ENCODE data around the gene TUBB4A.

The TUBB4A gene

DNA sequence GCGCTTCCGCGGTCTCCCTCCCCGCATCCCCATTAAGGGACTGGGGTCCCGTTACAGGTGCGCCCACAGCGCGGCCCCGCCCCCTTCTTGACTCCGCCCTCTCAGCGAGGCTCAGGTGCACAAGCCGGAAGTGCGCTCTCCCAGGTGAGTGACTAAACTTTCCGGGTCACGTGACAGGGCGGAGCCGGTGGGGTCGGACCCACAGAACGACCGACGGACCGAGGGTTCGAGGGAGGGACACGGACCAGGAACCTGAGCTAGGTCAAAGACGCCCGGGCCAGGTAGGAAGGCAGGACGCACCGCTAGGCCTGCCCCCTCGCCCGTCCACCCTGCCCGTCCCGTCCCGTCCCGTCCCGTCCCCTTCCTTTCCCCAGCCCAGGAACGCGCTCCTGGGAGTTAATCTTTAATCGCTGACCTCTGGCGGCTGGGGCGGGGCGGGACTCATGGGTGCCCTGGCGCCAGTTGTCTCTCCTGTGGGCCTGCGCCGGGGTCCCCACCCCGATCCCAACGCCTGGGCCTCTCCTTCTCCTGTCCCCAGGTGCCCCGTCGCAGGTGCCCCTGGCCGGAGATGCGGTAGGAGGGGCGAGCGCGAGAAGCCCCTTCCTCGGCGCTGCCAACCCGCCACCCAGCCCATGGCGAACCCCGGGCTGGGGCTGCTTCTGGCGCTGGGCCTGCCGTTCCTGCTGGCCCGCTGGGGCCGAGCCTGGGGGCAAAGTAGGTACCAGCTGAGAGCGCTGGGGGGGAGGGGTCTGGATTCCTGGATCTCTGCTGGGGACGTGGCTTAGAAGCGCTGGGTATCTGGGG lies 37.8 kb downstream of the TUBB4A start, which contains the start of gene CRB3:
Gene CRB3 (plus strand): TSS at position 202 of the 804 bp plus-strand sequence. CDS start 431 bp downstream, at position 633.
- Histone ChIP-seq H3K36me3 (ENCODE audit: insufficient read depth, insufficient read length, low read length) (no peaks in the 10 kb centered on the region), H3K27me3 (ENCODE audit: insufficient read depth, insufficient read length) (peaks cover 42% of the 10 kb centered on the region), H3K4me3 (ENCODE audit: insufficient read length, low read depth) (peak within 1 kb of the TSS; percentile 70), H3K9me3 (ENCODE audit: insufficient read depth, low read length) (no peaks in the 10 kb centered on the region), H3K9ac (ENCODE audit: insufficient read length, low read depth) (peak within 1 kb of the TSS; percentile 66), H3K4me1 (ENCODE audit: insufficient read depth, insufficient read length) (peaks cover 9% of the 10 kb centered on the region)
- no peak for DNase-seq (ENCODE audit: low read depth, low spot score)
- no peak for TF ChIP-seq SUZ12 (IDR thresholded peaks at IDR 0.05; ENCODE audit: extremely low read depth, insufficient read depth, insufficient read length)
- TF ChIP-seq ZNF274 (IDR thresholded peaks at IDR 0.05; ENCODE audit: low read depth, low read length), result no peak
- no peak for TF ChIP-seq YY1 (IDR thresholded peaks at IDR 0.05; ENCODE audit: insufficient read depth, insufficient read length)

DNA sequence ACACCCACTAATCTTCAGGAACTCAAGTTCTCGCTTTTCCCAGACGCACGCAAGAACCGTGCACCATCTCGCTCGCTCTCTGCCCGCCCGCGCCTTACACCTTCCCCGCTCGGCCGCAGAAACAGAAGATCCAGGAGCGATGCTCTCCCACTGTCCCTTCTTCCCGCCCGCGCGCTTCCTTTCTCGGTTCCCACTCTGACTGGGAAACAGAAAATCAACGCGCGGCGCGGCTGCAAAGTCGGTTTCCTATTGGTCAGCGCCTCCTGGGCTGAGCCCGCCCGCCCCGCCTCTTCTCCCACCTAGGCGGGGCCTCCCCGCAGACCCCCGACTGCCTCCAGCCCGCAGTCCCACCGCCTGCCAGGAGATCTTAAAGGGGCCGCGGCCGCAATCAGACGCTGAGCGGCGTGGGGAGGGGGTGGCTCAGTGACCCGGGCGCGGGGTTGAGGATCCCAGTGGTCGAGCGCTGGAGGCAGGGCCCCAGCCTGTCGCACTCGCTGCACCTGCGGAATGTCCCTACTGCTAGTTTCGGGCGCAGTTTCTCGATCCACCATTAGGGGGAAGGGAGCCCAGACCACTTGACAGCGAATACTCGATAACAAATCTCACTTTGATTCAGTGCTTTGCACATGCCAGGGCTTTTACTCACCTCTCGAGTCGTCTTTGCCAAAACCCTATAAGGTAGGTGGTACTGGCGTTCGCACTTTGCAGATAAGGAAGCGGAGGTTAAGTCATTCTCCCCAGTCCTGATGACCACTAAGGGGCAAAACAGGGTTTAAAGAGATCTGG lies 41.8 kb downstream of the TUBB4A start:
- no peak for TF ChIP-seq YY1 (IDR thresholded peaks at IDR 0.05; ENCODE audit: insufficient read depth, insufficient read length)
- no peak for TF ChIP-seq ZNF274 (IDR thresholded peaks at IDR 0.05; ENCODE audit: low read depth, low read length)
- no peak for TF ChIP-seq SUZ12 (IDR thresholded peaks at IDR 0.05; ENCODE audit: extremely low read depth, insufficient read depth, insufficient read length)
- Histone ChIP-seq H3K4me3 (ENCODE audit: insufficient read length, low read depth) (peak overlapping the region; percentile 54), H3K9ac (ENCODE audit: insufficient read length, low read depth) (peak overlapping the region; percentile 66), H3K4me1 (ENCODE audit: insufficient read depth, insufficient read length) (peaks cover 9% of the 10 kb centered on the region), H3K27me3 (ENCODE audit: insufficient read depth, insufficient read length) (peaks cover 40% of the 10 kb centered on the region), H3K9me3 (ENCODE audit: insufficient read depth, low read length) (0 out of 2 replicates have a peak, but pooled peaks cover 2% of the 10 kb centered on the region), H3K36me3 (ENCODE audit: insufficient read depth, insufficient read length, low read length) (peaks cover 16% of the 10 kb centered on the region)
- peak; percentile 97 for DNase-seq (ENCODE audit: low read depth, low spot score)

DNA sequence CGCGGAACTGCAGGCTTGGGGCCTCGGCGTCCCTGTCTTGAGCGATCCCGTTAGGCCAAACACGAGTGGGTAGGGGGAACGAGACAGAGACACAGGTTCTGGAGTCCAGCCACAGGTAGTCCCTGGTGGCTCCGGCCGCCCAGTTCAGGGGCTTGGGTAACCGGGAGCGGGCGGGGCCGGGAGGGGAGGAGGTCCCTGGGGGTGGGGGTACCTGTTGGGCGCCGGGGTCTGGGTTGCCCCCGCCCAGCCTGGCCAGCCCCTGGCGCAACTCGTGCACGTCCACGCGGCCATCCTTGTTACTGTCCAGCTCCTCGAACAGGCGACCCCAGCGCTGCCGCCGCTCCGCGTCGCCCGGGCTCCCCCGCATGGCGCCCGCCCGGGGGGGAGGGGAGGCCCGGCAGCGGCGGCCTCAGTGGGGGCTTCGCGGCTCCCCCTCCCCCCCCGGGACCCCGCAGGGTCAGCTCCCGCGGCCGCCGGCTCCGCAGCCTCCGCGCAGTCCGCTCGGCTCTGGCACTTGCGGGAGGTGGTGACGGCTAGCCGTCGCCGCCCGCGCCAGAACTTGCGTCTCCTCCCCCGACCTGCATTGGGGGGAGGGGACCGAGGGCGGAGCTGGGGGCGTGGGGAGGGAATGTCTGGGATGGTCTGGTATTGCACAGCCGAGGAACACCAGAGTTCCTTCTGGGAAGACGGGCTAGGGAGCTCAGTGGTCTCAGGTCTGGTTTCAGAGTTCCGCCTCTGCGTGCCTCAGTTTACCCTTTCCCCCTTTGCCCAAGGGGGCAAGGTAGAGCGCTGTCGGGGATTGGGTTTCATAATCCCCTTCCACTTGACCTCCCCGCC lies 42.6 kb downstream of the TUBB4A start, which contains the start of gene SLC25A23:
Gene SLC25A23 (minus strand): TSS at position 531 of the 837 bp plus-strand sequence. CDS start 164 bp downstream, at position 367.
- TF ChIP-seq ZNF274 (IDR thresholded peaks at IDR 0.05; ENCODE audit: low read depth, low read length) (no peak), YY1 (IDR thresholded peaks at IDR 0.05; ENCODE audit: insufficient read depth, insufficient read length) (no peak), SUZ12 (IDR thresholded peaks at IDR 0.05; ENCODE audit: extremely low read depth, insufficient read depth, insufficient read length) (no peak)
- Histone ChIP-seq H3K9me3 (ENCODE audit: insufficient read depth, low read length) (peaks cover 10% of the 10 kb centered on the region), H3K36me3 (ENCODE audit: insufficient read depth, insufficient read length, low read length) (peaks cover 24% of the 10 kb centered on the region), H3K27me3 (ENCODE audit: insufficient read depth, insufficient read length) (peaks cover 32% of the 10 kb centered on the region), H3K4me1 (ENCODE audit: insufficient read depth, insufficient read length) (peaks cover 8% of the 10 kb centered on the region), H3K4me3 (ENCODE audit: insufficient read length, low read depth) (peak within 1 kb of the TSS; percentile 54), H3K9ac (ENCODE audit: insufficient read length, low read depth) (peak within 1 kb of the TSS; percentile 66)
- DNase-seq (ENCODE audit: low read depth, low spot score), result peak; percentile 63

DNA sequence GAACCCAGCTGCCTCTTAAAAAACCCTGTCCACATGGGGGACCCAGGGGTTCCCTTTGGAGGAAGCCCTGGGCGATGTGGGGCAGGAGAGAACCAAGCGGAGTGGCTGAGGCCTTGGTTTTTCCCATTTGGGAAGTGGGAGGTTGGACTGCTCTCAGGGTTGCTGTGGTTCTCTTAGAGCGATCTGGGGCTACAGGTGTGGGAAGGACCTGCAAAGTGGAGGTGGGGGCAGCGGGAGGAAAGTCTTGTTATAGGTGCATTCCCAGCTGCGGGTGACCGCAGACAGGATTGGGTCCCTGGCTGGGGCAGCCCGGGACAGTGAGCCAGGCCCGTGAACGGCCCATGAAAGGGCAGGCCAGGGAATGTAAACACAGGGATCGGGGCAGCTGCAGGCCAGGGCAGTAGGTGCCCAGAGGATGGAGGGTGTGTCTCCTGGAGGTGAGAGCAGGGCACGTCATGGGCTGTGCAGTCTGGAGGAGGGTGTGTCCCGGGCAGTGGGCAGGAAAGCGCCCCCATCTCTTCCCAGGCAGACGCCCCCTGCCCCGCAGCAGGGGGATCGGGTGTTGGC lies 43.3 kb downstream of the TUBB4A start:
- TF ChIP-seq YY1 (IDR thresholded peaks at IDR 0.05; ENCODE audit: insufficient read depth, insufficient read length) (no peak), ZNF274 (IDR thresholded peaks at IDR 0.05; ENCODE audit: low read depth, low read length) (no peak), SUZ12 (IDR thresholded peaks at IDR 0.05; ENCODE audit: extremely low read depth, insufficient read depth, insufficient read length) (no peak)
- peak overlapping the region; percentile 66 for H3K9ac ChIP-seq (ENCODE audit: insufficient read length, low read depth)
- peaks cover 8% of the 10 kb centered on the region for H3K4me1 ChIP-seq (ENCODE audit: insufficient read depth, insufficient read length)
- H3K36me3 ChIP-seq (ENCODE audit: insufficient read depth, insufficient read length, low read length), result peaks cover 31% of the 10 kb centered on the region
- DNase-seq (ENCODE audit: low read depth, low spot score), result no peak
- peak overlapping the region; percentile 54 for H3K4me3 ChIP-seq (ENCODE audit: insufficient read length, low read depth)
- peaks cover 25% of the 10 kb centered on the region for H3K27me3 ChIP-seq (ENCODE audit: insufficient read depth, insufficient read length)
- peaks cover 17% of the 10 kb centered on the region for H3K9me3 ChIP-seq (ENCODE audit: insufficient read depth, low read length)

DNA sequence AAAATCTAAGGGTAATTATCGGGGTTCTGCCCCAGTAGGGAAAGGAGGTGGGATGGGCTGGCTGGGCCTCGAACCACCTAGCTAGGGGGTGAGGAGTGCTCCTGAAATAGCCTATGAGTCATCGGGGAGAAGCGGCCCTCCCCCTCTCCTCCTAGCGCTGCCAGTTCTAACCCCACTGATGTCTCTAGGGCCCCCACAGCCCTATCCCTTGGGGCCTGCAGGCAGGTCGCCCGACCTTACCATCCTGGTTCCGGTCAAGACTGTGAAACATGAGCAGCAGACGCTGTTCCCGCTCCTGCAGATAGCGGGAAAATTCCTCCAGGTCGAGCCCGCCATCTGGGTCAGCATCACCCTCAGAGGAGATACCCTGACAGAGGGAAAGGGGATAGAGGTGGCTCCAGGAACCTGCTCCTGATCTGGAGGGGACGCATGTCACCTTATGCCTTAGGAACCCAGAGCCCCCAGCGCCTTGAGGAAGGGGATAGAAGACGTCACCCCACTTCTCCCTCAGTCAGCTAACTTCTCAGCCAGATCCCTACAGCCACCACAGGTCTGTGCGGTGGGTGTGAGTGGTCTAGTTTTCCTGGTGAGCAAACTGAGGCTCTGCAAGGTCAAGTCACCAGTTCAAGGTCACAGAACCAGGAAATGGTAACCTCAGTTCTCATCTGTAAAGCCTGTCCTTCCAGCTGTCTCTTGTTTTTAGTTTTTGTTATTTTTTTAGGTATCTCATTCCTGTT lies 44.0 kb downstream of the TUBB4A start:
- peak overlapping the region; percentile 46 for H3K9ac ChIP-seq (ENCODE audit: insufficient read length, low read depth)
- no peak for TF ChIP-seq ZNF274 (IDR thresholded peaks at IDR 0.05; ENCODE audit: low read depth, low read length)
- TF ChIP-seq YY1 (IDR thresholded peaks at IDR 0.05; ENCODE audit: insufficient read depth, insufficient read length), result no peak
- TF ChIP-seq SUZ12 (IDR thresholded peaks at IDR 0.05; ENCODE audit: extremely low read depth, insufficient read depth, insufficient read length), result no peak
- peak overlapping the region; percentile 13 for H3K4me3 ChIP-seq (ENCODE audit: insufficient read length, low read depth)

DNA sequence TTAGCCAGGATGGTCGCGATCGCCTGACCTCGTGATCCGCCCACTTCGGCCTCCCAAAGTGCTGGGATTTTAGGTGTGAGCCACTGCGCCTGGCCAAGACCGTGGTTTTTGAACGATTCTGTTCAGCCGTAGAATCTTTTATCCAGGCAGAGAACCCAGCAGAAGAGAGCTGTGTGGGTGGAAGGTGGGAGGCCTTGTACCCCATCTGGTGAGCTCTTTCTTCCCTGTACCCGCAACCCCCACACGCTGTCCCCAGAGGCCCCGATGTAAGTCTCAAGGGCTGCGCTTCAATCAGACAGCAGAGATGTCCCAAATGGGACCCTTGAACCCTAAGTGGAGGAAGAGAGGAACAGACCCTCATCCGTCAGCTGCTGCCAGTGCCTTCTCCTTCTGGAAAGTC lies 46.2 kb downstream of the TUBB4A start:
- peaks cover 2% of the 10 kb centered on the region for H3K27me3 ChIP-seq (ENCODE audit: insufficient read depth, insufficient read length)
- no peak for DNase-seq (ENCODE audit: low read depth, low spot score)
- H3K9ac ChIP-seq (ENCODE audit: insufficient read length, low read depth), result no peak overlapping the region
- peaks cover 23% of the 10 kb centered on the region for H3K9me3 ChIP-seq (ENCODE audit: insufficient read depth, low read length)
- TF ChIP-seq ZNF274 (IDR thresholded peaks at IDR 0.05; ENCODE audit: low read depth, low read length), result no peak
- TF ChIP-seq YY1 (IDR thresholded peaks at IDR 0.05; ENCODE audit: insufficient read depth, insufficient read length), result no peak
- TF ChIP-seq SUZ12 (IDR thresholded peaks at IDR 0.05; ENCODE audit: extremely low read depth, insufficient read depth, insufficient read length), result no peak
- H3K36me3 ChIP-seq (ENCODE audit: insufficient read depth, insufficient read length, low read length), result peaks cover 40% of the 10 kb centered on the region
- H3K4me1 ChIP-seq (ENCODE audit: insufficient read depth, insufficient read length), result peaks cover 8% of the 10 kb centered on the region
- H3K4me3 ChIP-seq (ENCODE audit: insufficient read length, low read depth), result no peak overlapping the region

More for the DNA sequence above, 44.0 kb downstream of the TUBB4A start:
- peaks cover 23% of the 10 kb centered on the region for H3K9me3 ChIP-seq (ENCODE audit: insufficient read depth, low read length)
- no peak for DNase-seq (ENCODE audit: low read depth, low spot score)
- H3K27me3 ChIP-seq (ENCODE audit: insufficient read depth, insufficient read length), result peaks cover 19% of the 10 kb centered on the region
- H3K4me1 ChIP-seq (ENCODE audit: insufficient read depth, insufficient read length), result peaks cover 8% of the 10 kb centered on the region
- peaks cover 35% of the 10 kb centered on the region for H3K36me3 ChIP-seq (ENCODE audit: insufficient read depth, insufficient read length, low read length)
